GM12892 (cell line): ENCODE results near the gene NALF2.

ENCODE experiments used
- POLR2A ChIP-seq: IDR thresholded peaks from 2 replicates; pipeline ENCODE4 v1.6.1; 2011; ENCODE audit warnings: low read depth, low read length, control low read depth
- POLR2AphosphoS5 ChIP-seq: IDR thresholded peaks from 2 replicates; pipeline ENCODE4 v1.6.1; 2011; ENCODE audit warnings: low read depth, low read length, control low read depth

DNA sequence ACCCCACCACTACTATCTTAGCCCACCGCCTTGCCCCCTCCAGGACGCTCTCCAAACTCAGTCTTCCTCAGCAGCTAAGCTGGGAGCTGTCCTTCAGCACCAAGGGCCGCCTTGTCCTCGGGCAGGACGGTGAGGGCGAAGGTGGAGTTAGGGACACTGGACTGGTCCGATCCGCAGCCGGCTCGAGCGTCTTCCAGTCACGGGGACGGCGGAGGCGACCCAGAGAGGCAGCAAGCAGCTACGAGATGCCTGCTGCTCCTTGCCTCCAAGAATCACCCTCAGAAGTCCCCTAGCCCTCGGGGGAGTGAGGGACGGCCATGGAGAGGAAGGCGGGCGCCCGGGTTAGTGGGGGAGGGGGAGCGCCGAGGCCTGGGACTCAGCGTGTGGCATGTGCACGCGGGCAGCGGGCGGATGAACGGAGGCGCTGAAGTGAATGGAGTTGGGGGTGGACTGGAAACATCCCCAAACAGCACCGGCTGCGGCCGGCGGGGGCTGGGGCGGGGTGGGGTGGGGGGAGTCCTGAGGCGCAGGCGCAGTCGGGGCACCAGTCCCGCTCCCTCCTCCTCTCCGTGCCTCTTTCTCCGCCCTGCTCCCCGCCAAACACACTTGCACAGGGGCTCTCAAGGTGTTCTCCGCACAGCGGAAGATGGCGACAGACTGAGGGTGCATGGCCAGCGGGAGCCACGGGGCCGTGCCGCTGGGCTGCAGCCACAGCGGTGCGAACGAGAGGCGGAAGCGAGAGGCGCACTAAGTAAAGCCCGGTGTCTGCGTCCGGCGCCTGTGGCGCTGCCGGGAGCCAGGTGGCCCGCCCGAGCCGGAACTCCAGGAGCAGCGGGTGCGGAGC is at the start of gene NALF2:
- TF ChIP-seq POLR2A (no peak), POLR2AphosphoS5 (no peak)
